Progenitor cell of endocrine pancreas (in vitro differentiated cells): ENCODE data around the gene MRPL51. TPM values are rescaled to one million over a fixed set of nuclear protein-coding genes. Genes with fewer than 3 reads are reported as not detected.

Experiments used
- DNase-seq: peaks from one replicate; pipeline ENCODE4 v3.0.0; 2021; ENCODE audit warnings: low spot score; ENCODE audit not compliant: unreplicated experiment
- H3K27ac Mint-ChIP-seq: 2 replicates; pipeline ENCODE4 v1.8.0; 2021; ENCODE audit warnings: mild to moderate bottlenecking, moderate library complexity, mixed read lengths
- H3K27me3 Mint-ChIP-seq: 2 replicates; pipeline ENCODE4 v1.8.0; 2021; ENCODE audit warnings: mixed read lengths
- H3K36me3 Mint-ChIP-seq: 2 replicates; pipeline ENCODE4 v1.8.0; 2022; ENCODE audit warnings: mixed read lengths; ENCODE audit not compliant: insufficient read depth
- H3K4me1 Mint-ChIP-seq: 2 replicates; pipeline ENCODE4 v1.8.0; 2021; ENCODE audit warnings: low read depth, mixed read lengths
- H3K4me3 Mint-ChIP-seq: 2 replicates; pipeline ENCODE4 v1.8.0; 2021; ENCODE audit warnings: low read depth, mild to moderate bottlenecking, moderate library complexity, mixed read lengths
- H3K9me3 Mint-ChIP-seq: 2 replicates; pipeline ENCODE4 v1.8.0; 2021; ENCODE audit warnings: low read depth, mixed read lengths
- CTCF ChIP-seq: fragments of 200-600 bp; sonication (generic); IDR thresholded peaks from one replicate; pipeline ENCODE4 v1.5.0; 2021; ENCODE audit warnings: antibody characterized with exemption, mild to moderate bottlenecking; ENCODE audit not compliant: unreplicated experiment
- total RNA-seq: library from RNA; stranded (reverse); gene quantifications from 2 replicates; pipeline ENCODE4 v1.2.1, GENCODE V29; 2021

The MRPL51 gene
- total RNA-seq, 1 donor from 2014 or later: 279 TPM

GRCh38 chr12:6533653-6533922 lies 40.5 kb upstream of the MRPL51 start:
- no peak for DNase-seq
- no peak for TF ChIP-seq CTCF
- peak overlapping the region; percentile 97 for H3K27ac Mint-ChIP-seq
- peak overlapping the region; percentile 92 for H3K4me3 Mint-ChIP-seq
- H3K36me3 Mint-ChIP-seq: peaks cover 40% of the 10 kb centered on the region
- H3K27me3 Mint-ChIP-seq: no peaks in the 10 kb centered on the region
- H3K4me1 Mint-ChIP-seq: peaks cover 37% of the 10 kb centered on the region
- no peaks in the 10 kb centered on the region for H3K9me3 Mint-ChIP-seq

GRCh38 chr12:6532927-6533652 lies 40.0 kb upstream of the MRPL51 start:
- Mint-ChIP-seq H3K4me3 (peak overlapping the region; percentile 92), H3K36me3 (peaks cover 40% of the 10 kb centered on the region), H3K9me3 (no peaks in the 10 kb centered on the region), H3K27ac (peak overlapping the region; percentile 97), H3K4me1 (peaks cover 37% of the 10 kb centered on the region), H3K27me3 (no peaks in the 10 kb centered on the region)
- no peak for TF ChIP-seq CTCF
- peak; percentile 55 for DNase-seq

GRCh38 chr12:6532051-6532926 lies 39.2 kb upstream of the MRPL51 start:
- peaks cover 33% of the 10 kb centered on the region for H3K4me1 Mint-ChIP-seq
- H3K9me3 Mint-ChIP-seq: no peaks in the 10 kb centered on the region
- peak overlapping the region; percentile 92 for H3K4me3 Mint-ChIP-seq
- no peak for DNase-seq
- H3K36me3 Mint-ChIP-seq: peaks cover 39% of the 10 kb centered on the region
- TF ChIP-seq CTCF: no peak
- peak overlapping the region; percentile 97 for H3K27ac Mint-ChIP-seq
- no peaks in the 10 kb centered on the region for H3K27me3 Mint-ChIP-seq

GRCh38 chr12:6530576-6531260 lies 37.7 kb upstream of the MRPL51 start:
- Mint-ChIP-seq H3K27ac (no peak overlapping the region), H3K9me3 (no peaks in the 10 kb centered on the region), H3K4me3 (no peak overlapping the region), H3K27me3 (no peaks in the 10 kb centered on the region), H3K4me1 (peaks cover 26% of the 10 kb centered on the region), H3K36me3 (peaks cover 40% of the 10 kb centered on the region)
- no peak for DNase-seq
- TF ChIP-seq CTCF: no peak

GRCh38 chr12:6529291-6529737 lies 36.3 kb upstream of the MRPL51 start:
- Mint-ChIP-seq H3K27ac (no peak overlapping the region), H3K27me3 (no peaks in the 10 kb centered on the region), H3K4me3 (no peak overlapping the region), H3K4me1 (peaks cover 19% of the 10 kb centered on the region), H3K9me3 (no peaks in the 10 kb centered on the region), H3K36me3 (peaks cover 46% of the 10 kb centered on the region)
- TF ChIP-seq CTCF: no peak
- DNase-seq: no peak
